Adrenal gland (tissue), 5 donors: ENCODE data around the gene LPAR3.

Source experiments
- CTCF ChIP-seq, 6 experiments: fragments of 450-650 bp in 4 of 6; fragments of 200-600 bp in 2 of 6; sonication (generic) in 1 of 6; IDR thresholded peaks; 1 replicate in 5 of 6; 2 replicates in 1 of 6; pipeline versions ENCODE4 v1.5.1 to v1.8.0; 2016 to 2021; ENCODE audit warnings: antibody characterized with exemption in 6 of 6, mild to moderate bottlenecking in 2 of 6, moderate library complexity in 1 of 6
- POLR2A ChIP-seq, 2 donors: fragments of 450-650 bp; IDR thresholded peaks; one replicate each; pipeline ENCODE4 v1.6.1; 2017; ENCODE audit warnings: antibody characterized with exemption in 2 of 2, mild to moderate bottlenecking in 2 of 2, moderate library complexity in 1 of 2
- donor health status: DM: no; HTN: no; CAD: no.

- TF ChIP-seq CTCF (IDR thresholded peaks at IDR 0.05) (no peak), POLR2A (IDR thresholded peaks at IDR 0.05) (no peak)
Observed at GRCh38 chr1:84768634-84769033, 124.4 kb downstream of the LPAR3 start.
